NB4 (cell line): Measurements from ENCODE around the gene ITGA1.

Experiments used
- DNase-seq: peaks from one replicate; pipeline ENCODE4 v3.0.0; 2010; ENCODE audit warnings: low read depth
- H3K4me3 ChIP-seq: one replicate; pipeline ENCODE4 v1.5.1; 2011; ENCODE audit warnings: mild to moderate bottlenecking, low read depth, low read length, moderate library complexity
- CTCF ChIP-seq: IDR thresholded peaks from one replicate; pipeline ENCODE4 v1.5.1; 2012; ENCODE audit warnings: low read depth, low read length
- MAX ChIP-seq: IDR thresholded peaks from 2 replicates; pipeline ENCODE4 v1.6.1; 2011; ENCODE audit warnings: low read depth, low read length
- MYC ChIP-seq: IDR thresholded peaks from 2 replicates; pipeline ENCODE4 v1.6.1; 2011; ENCODE audit warnings: low read depth, low read length
- POLR2A ChIP-seq: IDR thresholded peaks from 2 replicates; pipeline ENCODE4 v1.6.1; 2011; ENCODE audit warnings: mild to moderate bottlenecking; ENCODE audit not compliant: insufficient read length; ENCODE audit errors: extremely low read depth

The ITGA1 gene

GRCh38 chr5:52774005-52774410, 13.7 kb upstream of the ITGA1 start:
- DNase-seq: no peak
- TF ChIP-seq MYC (no peak), POLR2A (no peak), CTCF (no peak), MAX (no peak)
- no peak overlapping the region for H3K4me3 ChIP-seq

GRCh38 chr5:52776116-52776515, 11.6 kb upstream of the ITGA1 start:
- DNase-seq: no peak
- TF ChIP-seq MAX (no peak), MYC (no peak), POLR2A (no peak), CTCF (no peak)

GRCh38 chr5:52777186-52777585, 10.5 kb upstream of the ITGA1 start:
- no peak for TF ChIP-seq MAX
- no peak for TF ChIP-seq CTCF
- TF ChIP-seq MYC: no peak
- no peak for TF ChIP-seq POLR2A
- no peak overlapping the region for H3K4me3 ChIP-seq
- DNase-seq: no peak

More at GRCh38 chr5:52776116-52776515, 11.6 kb upstream of the ITGA1 start:
- H3K4me3 ChIP-seq: no peak overlapping the region

GRCh38 chr5:52778781-52779180, 8.9 kb upstream of the ITGA1 start:
- TF ChIP-seq MAX (no peak), POLR2A (no peak), CTCF (no peak), MYC (no peak)
- DNase-seq: no peak
- no peak overlapping the region for H3K4me3 ChIP-seq

- H3K4me3 ChIP-seq: no peak overlapping the region
- DNase-seq: no peak
- TF ChIP-seq MYC: no peak
- TF ChIP-seq POLR2A: no peak
- TF ChIP-seq MAX: no peak
- TF ChIP-seq CTCF: no peak
Observed at GRCh38 chr5:52779213-52779612, 8.5 kb upstream of the ITGA1 start.
